Measurements from ENCODE around the gene GLG1.
A peak's percentile ranks its signal among the peaks of the same experiment; 100 is the strongest.

The GLG1 gene

GRCh38 chr16:74607310-74607961 is 522 bp upstream of the GLG1 start:
- Histone ChIP-seq H3K27me3 (ENCODE audit: control insufficient read depth in 1 of 2, insufficient read depth in 2 of 2, low read length in 2 of 2) (no peaks in the 10 kb centered on the region), H3K9me3 (ENCODE audit: low read length) (no peaks in the 10 kb centered on the region), H3K27ac (ENCODE audit: low read depth, low read length) (peak overlapping the region; percentile 99), H3K4me1 (ENCODE audit: insufficient read depth, low read length) (peaks cover 28% of the 10 kb centered on the region), H3K9ac (ENCODE audit: low read length) (peak overlapping the region; percentile 89), H3K36me3 (ENCODE audit: insufficient read depth, low read length) (no peaks in the 10 kb centered on the region), H3K4me3 (ENCODE audit: low read depth in 1 of 2, low read length in 2 of 2) (peak overlapping the region; percentile 94 to 99)

GRCh38 chr16:74605746-74606520 is 981 bp downstream of the GLG1 start:
- Histone ChIP-seq H3K27ac (ENCODE audit: low read depth, low read length) (peak overlapping the region; percentile 99), H3K27me3 (ENCODE audit: control insufficient read depth in 1 of 2, insufficient read depth in 2 of 2, low read length in 2 of 2) (no peaks in the 10 kb centered on the region), H3K36me3 (ENCODE audit: insufficient read depth, low read length) (no peaks in the 10 kb centered on the region), H3K4me3 (ENCODE audit: low read depth in 1 of 2, low read length in 2 of 2) (peak overlapping the region; percentile 94 to 99), H3K4me1 (ENCODE audit: insufficient read depth, low read length) (peaks cover 28% of the 10 kb centered on the region), H3K9ac (ENCODE audit: low read length) (peak overlapping the region; percentile 89), H3K9me3 (ENCODE audit: low read length) (no peaks in the 10 kb centered on the region)

GRCh38 chr16:74605332-74605731 is 1.6 kb downstream of the GLG1 start:
- Histone ChIP-seq H3K9ac (ENCODE audit: low read length) (peak overlapping the region; percentile 89), H3K4me3 (ENCODE audit: low read depth in 1 of 2, low read length in 2 of 2) (peak overlapping the region; percentile 94 to 99), H3K36me3 (ENCODE audit: insufficient read depth, low read length) (no peaks in the 10 kb centered on the region), H3K9me3 (ENCODE audit: low read length) (no peaks in the 10 kb centered on the region), H3K4me1 (ENCODE audit: insufficient read depth, low read length) (peaks cover 28% of the 10 kb centered on the region), H3K27me3 (ENCODE audit: control insufficient read depth in 1 of 2, insufficient read depth in 2 of 2, low read length in 2 of 2) (no peaks in the 10 kb centered on the region), H3K27ac (ENCODE audit: low read depth, low read length) (no peak overlapping the region)

GRCh38 chr16:74603848-74604247 is 3.1 kb downstream of the GLG1 start:
- Histone ChIP-seq H3K36me3 (ENCODE audit: insufficient read depth, low read length) (no peaks in the 10 kb centered on the region), H3K27me3 (ENCODE audit: control insufficient read depth in 1 of 2, insufficient read depth in 2 of 2, low read length in 2 of 2) (no peaks in the 10 kb centered on the region), H3K27ac (ENCODE audit: low read depth, low read length) (no peak overlapping the region), H3K4me1 (ENCODE audit: insufficient read depth, low read length) (peaks cover 28% of the 10 kb centered on the region), H3K4me3 (ENCODE audit: low read depth in 1 of 2, low read length in 2 of 2) (no peak overlapping the region), H3K9me3 (ENCODE audit: low read length) (no peaks in the 10 kb centered on the region), H3K9ac (ENCODE audit: low read length) (no peak overlapping the region)

- peaks cover 20% of the 10 kb centered on the region for H3K4me1 ChIP-seq (ENCODE audit: insufficient read depth, low read length)
Observed at GRCh38 chr16:74601126-74601871, 5.6 kb downstream of the GLG1 start.

GRCh38 chr16:74596586-74596985 is 10.3 kb downstream of the GLG1 start:
- no peak overlapping the region for H3K27ac ChIP-seq (ENCODE audit: low read depth, low read length)
- H3K4me3 ChIP-seq (ENCODE audit: low read depth in 1 of 2, low read length in 2 of 2): no peak overlapping the region
- H3K9ac ChIP-seq (ENCODE audit: low read length): no peak overlapping the region
- no peaks in the 10 kb centered on the region for H3K9me3 ChIP-seq (ENCODE audit: low read length)
- no peaks in the 10 kb centered on the region for H3K27me3 ChIP-seq (ENCODE audit: control insufficient read depth in 1 of 2, insufficient read depth in 2 of 2, low read length in 2 of 2)
- no peaks in the 10 kb centered on the region for H3K4me1 ChIP-seq (ENCODE audit: insufficient read depth, low read length)
- no peaks in the 10 kb centered on the region for H3K36me3 ChIP-seq (ENCODE audit: insufficient read depth, low read length)

More at GRCh38 chr16:74601126-74601871, 5.6 kb downstream of the GLG1 start:
- H3K4me3 ChIP-seq (ENCODE audit: low read depth in 1 of 2, low read length in 2 of 2): no peak overlapping the region
- H3K36me3 ChIP-seq (ENCODE audit: insufficient read depth, low read length): no peaks in the 10 kb centered on the region
- H3K27ac ChIP-seq (ENCODE audit: low read depth, low read length): no peak overlapping the region
- H3K9ac ChIP-seq (ENCODE audit: low read length): no peak overlapping the region
- no peaks in the 10 kb centered on the region for H3K9me3 ChIP-seq (ENCODE audit: low read length)
- no peaks in the 10 kb centered on the region for H3K27me3 ChIP-seq (ENCODE audit: control insufficient read depth in 1 of 2, insufficient read depth in 2 of 2, low read length in 2 of 2)

GRCh38 chr16:74592847-74593246 is 14.1 kb downstream of the GLG1 start:
- H3K36me3 ChIP-seq (ENCODE audit: insufficient read depth, low read length): no peaks in the 10 kb centered on the region
- H3K9me3 ChIP-seq (ENCODE audit: low read length): no peaks in the 10 kb centered on the region
- H3K4me3 ChIP-seq (ENCODE audit: low read depth in 1 of 2, low read length in 2 of 2): no peak overlapping the region
- no peaks in the 10 kb centered on the region for H3K4me1 ChIP-seq (ENCODE audit: insufficient read depth, low read length)
- no peak overlapping the region for H3K27ac ChIP-seq (ENCODE audit: low read depth, low read length)
- no peaks in the 10 kb centered on the region for H3K27me3 ChIP-seq (ENCODE audit: control insufficient read depth in 1 of 2, insufficient read depth in 2 of 2, low read length in 2 of 2)
- H3K9ac ChIP-seq (ENCODE audit: low read length): no peak overlapping the region

GRCh38 chr16:74591876-74592650 is 14.9 kb downstream of the GLG1 start:
- H3K4me3 ChIP-seq (ENCODE audit: low read depth in 1 of 2, low read length in 2 of 2): no peak overlapping the region
- H3K27me3 ChIP-seq (ENCODE audit: control insufficient read depth in 1 of 2, insufficient read depth in 2 of 2, low read length in 2 of 2): no peaks in the 10 kb centered on the region
- H3K9ac ChIP-seq (ENCODE audit: low read length): no peak overlapping the region
- no peaks in the 10 kb centered on the region for H3K4me1 ChIP-seq (ENCODE audit: insufficient read depth, low read length)
- H3K9me3 ChIP-seq (ENCODE audit: low read length): no peaks in the 10 kb centered on the region
- H3K27ac ChIP-seq (ENCODE audit: low read depth, low read length): no peak overlapping the region
- no peaks in the 10 kb centered on the region for H3K36me3 ChIP-seq (ENCODE audit: insufficient read depth, low read length)

GRCh38 chr16:74586948-74587347 is 20.0 kb downstream of the GLG1 start:
- no peaks in the 10 kb centered on the region for H3K4me1 ChIP-seq (ENCODE audit: insufficient read depth, low read length)
- no peak overlapping the region for H3K27ac ChIP-seq (ENCODE audit: low read depth, low read length)
- H3K9me3 ChIP-seq (ENCODE audit: low read length): no peaks in the 10 kb centered on the region
- no peak overlapping the region for H3K4me3 ChIP-seq (ENCODE audit: low read depth in 1 of 2, low read length in 2 of 2)
- no peaks in the 10 kb centered on the region for H3K36me3 ChIP-seq (ENCODE audit: insufficient read depth, low read length)
- no peak overlapping the region for H3K9ac ChIP-seq (ENCODE audit: low read length)
- H3K27me3 ChIP-seq (ENCODE audit: control insufficient read depth in 1 of 2, insufficient read depth in 2 of 2, low read length in 2 of 2): no peaks in the 10 kb centered on the region

- H3K27ac ChIP-seq (ENCODE audit: low read depth, low read length): no peak overlapping the region
- H3K4me1 ChIP-seq (ENCODE audit: insufficient read depth, low read length): peaks cover 3% of the 10 kb centered on the region
Observed at GRCh38 chr16:74585846-74586443, 21.0 kb downstream of the GLG1 start.

More at GRCh38 chr16:74585846-74586443, 21.0 kb downstream of the GLG1 start:
- H3K9ac ChIP-seq (ENCODE audit: low read length): no peak overlapping the region
- H3K27me3 ChIP-seq (ENCODE audit: control insufficient read depth in 1 of 2, insufficient read depth in 2 of 2, low read length in 2 of 2): no peaks in the 10 kb centered on the region
- no peaks in the 10 kb centered on the region for H3K9me3 ChIP-seq (ENCODE audit: low read length)
- no peaks in the 10 kb centered on the region for H3K36me3 ChIP-seq (ENCODE audit: insufficient read depth, low read length)
- H3K4me3 ChIP-seq (ENCODE audit: low read depth in 1 of 2, low read length in 2 of 2): no peak overlapping the region
